B cell (primary cell): ENCODE results near the gene LRP4.

Experiments used
- EZH2 ChIP-seq: IDR thresholded peaks from 2 replicates; pipeline ENCODE4 v1.6.1; 2012; ENCODE audit warnings: borderline replicate concordance, low read depth, mild to moderate bottlenecking, moderate library complexity, low read length; ENCODE audit not compliant: insufficient read depth, poor library complexity, severe bottlenecking
- TF ChIP-seq, protein P1 (sequence below): fragments of 200-600 bp; IDR thresholded peaks from one replicate; pipeline ENCODE4 v1.8.0; 2022; ENCODE audit warnings: antibody characterized with exemption, mild to moderate bottlenecking

DNA sequence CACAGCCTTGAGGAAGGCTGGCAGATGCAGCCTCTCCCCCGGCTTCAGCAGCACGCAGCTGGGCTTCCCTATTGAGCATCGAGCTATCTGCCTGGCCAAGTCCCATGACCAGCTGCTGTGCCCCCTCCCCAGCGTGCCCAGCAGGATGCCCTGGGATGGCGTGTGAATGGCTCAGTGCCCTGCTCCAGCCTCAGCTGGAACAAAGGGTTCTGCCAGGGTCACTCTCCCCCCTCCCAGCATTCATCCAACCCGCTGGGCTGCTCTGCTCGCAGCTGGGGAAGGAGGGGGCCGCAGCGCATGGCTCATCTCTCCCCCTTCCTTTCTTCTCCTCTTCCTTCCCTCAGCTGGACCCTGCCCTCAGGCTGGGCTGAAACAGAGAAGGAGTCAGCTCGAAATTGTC is 14.5 kb downstream of the LRP4 start:
- TF ChIP-seq, protein P1, sequence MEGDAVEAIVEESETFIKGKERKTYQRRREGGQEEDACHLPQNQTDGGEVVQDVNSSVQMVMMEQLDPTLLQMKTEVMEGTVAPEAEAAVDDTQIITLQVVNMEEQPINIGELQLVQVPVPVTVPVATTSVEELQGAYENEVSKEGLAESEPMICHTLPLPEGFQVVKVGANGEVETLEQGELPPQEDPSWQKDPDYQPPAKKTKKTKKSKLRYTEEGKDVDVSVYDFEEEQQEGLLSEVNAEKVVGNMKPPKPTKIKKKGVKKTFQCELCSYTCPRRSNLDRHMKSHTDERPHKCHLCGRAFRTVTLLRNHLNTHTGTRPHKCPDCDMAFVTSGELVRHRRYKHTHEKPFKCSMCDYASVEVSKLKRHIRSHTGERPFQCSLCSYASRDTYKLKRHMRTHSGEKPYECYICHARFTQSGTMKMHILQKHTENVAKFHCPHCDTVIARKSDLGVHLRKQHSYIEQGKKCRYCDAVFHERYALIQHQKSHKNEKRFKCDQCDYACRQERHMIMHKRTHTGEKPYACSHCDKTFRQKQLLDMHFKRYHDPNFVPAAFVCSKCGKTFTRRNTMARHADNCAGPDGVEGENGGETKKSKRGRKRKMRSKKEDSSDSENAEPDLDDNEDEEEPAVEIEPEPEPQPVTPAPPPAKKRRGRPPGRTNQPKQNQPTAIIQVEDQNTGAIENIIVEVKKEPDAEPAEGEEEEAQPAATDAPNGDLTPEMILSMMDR, result no peak
- TF ChIP-seq EZH2, result no peak
